ENCODE data around the gene PRIMA1.
A peak's percentile ranks its signal among the peaks of the same experiment; 100 is the strongest.

PRIMA1 gene

DNA sequence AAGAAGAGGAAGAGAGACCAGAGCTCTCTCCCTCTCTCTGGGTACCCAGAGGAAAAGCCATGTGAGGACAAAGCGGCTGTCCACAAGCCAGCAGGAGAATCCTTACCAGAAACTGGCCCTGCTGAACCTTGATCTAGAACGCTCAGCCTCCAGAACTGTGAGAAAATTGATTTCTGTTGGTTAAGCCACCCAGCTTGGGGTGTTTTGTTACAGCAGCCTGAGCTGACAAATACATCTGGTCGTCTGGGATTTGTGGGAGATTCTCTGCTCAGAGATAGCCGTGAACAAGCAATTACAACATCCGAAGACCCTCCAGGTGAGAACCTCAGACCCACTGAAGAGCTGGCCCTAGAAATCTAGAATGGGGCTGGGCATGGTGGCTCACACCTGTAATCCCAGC is 6.5 kb upstream of the PRIMA1 start:
- DNase-seq (ENCODE audit: low spot score): no peak

DNA sequence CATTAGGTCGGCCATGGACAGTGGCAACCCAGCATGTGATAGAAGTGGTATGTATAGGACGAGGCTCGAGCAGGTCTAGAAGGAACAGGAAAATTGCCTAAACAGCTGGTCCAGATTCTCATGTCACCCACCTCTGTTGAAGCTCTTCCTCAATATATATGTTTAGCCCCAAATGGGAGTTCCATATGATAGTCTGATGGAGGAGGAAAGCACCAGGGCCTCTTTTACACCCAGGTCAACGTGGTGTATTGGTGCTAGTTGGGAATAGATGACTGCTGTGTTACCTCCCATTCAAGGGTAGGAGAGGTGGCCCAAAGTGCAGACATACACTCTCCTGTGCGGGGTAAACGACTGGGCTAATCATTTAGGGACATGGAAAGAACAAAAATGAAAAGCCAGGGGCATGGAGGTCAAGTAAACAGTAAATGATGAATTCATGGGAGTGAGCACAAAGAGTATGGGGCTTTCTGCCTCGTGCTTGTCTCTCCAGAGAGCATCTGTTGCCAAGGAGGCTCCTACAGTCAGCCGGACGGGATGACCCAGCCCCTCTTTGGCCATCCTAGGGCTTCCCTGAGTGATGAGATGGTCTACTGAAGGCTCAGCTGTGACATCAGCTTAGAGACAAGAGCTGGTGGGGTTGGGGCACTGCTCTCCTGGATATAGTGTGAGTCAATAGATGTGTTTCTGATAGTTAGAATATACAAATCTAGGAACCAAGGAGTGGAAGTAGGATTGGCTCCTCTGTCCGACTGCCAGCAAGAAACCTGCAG is 5.5 kb upstream of the PRIMA1 start:
- no peak for DNase-seq (ENCODE audit: low spot score)

DNA sequence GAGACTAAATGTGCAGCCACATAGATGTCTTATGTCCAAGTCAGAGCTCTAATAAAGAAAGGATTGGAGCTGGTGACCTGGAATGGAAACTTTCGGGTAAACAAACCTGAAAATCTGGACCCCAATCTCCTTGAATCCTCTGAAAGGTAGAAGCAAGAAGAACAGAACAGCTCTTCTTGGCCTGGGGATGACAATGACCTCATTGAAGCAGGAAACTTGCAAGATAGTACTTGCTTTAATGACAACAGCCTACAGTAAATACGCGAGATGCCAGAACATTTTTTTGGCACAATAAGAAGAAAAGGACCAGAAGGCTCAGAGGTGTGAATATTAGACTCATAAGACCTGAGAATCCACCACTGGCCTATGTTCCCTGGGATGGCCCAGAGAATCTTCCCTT is 4.1 kb upstream of the PRIMA1 start:
- DNase-seq (ENCODE audit: low spot score): no peak

DNA sequence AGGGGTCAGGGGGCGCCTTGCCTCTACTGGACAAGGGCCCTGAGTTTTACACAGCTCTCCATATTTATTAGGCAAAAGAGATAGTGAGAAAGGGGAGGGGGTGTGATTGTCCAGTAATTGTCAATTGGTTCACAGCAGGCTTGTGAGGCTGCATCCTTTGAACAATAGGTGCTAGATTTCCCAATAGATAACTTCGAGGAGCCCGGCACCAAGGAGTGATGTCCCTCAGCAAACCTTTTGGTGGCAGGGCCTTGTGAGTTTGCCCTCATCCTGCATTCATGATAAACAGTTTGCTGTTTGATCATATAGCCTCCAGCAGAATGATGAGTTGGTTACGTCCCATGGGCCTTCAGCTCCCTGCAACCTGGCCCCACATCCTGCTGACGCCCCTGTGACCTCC is 2.7 kb upstream of the PRIMA1 start:
- no peak for DNase-seq (ENCODE audit: low spot score)

DNA sequence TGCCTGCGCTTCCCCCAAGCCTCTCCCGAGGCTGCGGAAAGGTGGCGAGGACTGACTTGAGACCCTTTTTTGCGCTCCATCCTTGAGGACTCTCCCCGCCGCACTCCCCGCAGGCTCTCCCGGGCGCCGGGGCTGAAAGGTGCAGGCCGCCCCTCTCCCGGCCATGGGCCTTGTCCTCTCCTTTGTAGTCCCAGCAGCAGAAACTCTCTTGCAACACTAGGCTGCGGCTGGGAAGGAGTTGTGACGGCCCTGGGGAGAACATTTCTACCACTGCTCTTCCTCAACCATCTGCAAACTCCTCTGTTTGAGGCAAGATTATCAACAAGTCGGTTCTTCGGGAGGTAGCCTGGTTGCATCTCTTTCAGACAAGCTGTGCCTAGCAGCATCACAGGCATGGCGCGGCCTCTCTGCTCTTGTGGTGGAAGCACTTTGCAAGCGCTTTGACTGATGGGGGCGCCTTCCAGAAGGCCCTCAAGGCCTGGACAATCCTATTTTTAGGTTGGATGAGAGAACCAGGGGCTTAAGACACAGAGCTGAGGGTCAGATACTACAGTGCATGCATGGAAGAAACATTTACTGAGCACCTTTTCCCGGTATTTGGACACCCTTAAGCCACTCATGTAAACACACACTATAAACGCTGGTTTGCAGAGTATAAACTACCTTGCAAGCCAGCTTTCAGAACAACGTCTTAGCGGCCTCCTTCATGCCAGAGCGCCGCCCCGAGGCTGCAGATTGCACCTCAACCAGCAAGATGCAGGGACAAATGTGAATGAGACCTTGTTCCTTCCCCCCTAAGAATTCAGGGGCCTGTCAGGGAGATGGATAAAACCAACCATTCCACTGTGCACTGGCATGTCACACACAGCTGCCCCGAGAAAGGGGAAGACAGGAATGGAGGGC is 1.2 kb upstream of the PRIMA1 start:
- DNase-seq (ENCODE audit: low spot score): no peak

DNA sequence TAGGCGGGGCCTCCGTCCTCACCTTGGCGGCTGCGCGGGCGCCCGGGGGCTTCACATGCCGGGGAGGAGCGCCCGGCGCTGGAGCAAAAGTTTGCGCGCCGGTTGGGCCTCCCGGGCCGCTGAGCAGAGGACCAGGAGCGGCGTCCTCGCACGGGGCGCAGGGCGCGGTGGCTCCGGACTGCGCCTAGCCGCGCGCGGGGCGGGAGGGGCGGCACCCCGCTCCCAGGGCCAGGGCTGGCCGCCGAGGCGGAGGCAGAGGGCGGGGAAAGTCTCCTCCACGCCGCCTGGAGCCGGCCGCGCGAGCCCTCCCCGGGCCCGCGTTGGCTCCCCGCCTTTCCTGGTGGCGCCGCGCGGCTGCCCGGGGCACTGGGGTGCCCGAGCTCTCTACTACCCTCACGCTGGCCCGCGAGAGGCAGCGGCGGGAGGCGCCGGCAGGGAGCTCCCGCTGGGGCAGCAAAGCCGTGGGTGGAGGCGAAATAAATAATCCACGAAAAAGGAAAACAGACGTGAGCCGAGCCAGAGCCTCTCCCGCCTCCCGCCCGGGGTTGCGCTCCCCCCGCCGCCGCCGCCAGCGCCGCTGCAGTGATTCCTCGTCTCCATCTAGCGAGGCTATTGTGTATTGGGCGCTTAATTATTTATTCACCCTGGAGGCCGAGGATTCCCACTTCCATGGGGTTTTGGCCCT is 400 bp upstream of the PRIMA1 start:
- peak; percentile 12 for DNase-seq (ENCODE audit: low spot score)

DNA sequence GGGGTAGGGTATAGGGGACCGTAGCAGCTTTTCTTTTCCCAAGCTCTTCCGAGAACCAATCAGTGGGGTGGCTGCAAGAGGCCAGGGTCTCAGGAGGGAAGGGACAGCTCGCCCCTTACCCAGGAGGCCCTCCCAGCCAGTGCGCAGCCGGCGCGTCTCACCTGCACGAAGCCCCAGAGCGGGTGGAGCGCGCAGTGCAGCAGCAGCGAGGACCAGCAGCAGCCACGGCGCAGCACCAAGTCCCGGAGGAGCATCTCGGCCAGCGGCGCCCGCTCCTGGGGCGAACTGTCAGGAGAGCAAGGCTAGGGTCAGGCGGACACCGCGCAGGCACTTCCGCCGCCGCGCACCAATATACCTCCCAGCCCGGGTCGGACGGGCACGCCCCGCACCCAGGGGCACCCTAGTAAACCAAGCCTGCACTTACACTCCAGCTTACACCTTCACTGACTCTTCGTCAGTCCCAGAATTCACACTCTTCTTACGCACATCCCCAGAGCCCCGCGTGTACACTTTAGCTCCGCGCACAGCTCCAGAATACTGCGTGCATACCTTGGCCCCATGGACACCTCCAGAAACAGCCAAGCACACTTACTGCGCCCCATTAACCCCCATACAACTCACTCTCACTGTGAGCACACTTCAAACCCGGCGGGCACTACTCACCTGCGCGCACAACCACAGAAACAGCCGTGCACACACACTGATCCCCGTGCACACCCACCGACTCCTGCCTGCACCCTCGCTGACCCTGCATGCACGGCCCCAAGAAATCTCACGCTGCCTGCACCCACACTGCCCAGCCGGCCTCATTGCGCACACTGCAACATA is 606 bp downstream of the PRIMA1 start:
- no peak for DNase-seq (ENCODE audit: low spot score)

DNA sequence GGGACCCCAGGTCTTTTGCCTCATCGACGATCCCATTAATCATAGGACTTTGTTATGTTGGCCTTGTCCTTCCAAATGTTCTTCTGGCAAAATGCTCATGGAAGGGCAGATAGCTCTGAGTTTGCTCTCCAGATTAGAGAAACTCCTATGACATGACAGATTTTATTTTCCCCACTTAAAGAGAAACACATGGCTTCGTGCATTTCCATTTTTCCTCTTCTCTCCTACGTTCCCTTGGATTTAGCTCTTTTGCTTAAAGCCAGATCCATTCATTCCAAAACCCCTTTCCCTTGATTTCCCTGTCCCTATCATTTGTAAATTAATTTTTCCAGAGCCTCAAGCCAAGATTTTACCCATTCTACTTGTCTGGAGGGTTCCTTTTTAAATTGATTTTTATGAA is 2.9 kb downstream of the PRIMA1 start:
- DNase-seq (ENCODE audit: low spot score): no peak

DNA sequence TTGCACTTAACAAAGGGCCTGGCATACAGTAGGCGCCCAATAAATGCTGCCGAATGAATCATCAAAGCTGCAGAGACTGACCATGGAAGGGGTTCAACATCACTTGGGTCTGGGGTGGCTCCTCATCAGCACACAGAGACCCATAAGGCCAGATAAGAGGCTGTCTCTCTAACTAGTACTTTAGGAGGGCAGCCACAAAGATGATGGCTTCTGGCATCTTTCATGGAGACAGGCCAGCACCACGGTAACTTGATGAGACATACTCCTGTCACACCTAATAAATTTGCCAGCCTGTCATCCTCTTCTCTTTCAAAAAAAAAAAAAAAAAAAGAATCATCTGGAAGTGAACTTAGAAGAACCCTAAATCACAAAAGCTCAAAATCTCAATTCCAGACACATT is 3.4 kb downstream of the PRIMA1 start:
- no peak for DNase-seq (ENCODE audit: low spot score)

DNA sequence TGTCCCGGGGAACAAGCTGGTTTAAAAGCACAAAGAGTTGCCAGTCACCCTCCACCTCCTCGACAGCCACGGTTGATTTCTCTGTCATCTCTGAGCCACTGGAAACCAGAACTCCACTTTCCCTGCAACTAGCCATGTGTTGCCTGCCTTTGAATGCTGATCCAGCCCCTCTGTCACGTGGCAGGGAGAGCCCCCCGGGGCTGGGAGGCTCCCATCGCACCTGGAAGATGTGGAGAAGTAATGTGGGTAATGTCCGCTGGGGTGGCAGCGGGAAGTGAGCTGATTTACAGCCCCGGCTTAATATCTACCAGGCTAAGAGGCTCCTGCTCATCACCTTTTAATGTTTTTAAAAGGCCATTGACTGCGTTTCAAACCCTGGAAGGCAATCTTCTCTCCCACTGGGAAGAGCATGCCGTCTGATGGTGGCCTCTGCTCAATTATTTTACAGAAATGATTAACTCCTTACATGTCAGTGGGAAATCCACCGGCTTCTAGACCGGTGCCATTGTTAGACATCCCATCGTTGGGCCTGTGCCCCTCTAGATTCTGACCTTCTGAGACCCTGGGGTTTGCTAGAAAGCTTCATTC is 7.4 kb downstream of the PRIMA1 start:
- no peak for DNase-seq (ENCODE audit: low spot score)

DNA sequence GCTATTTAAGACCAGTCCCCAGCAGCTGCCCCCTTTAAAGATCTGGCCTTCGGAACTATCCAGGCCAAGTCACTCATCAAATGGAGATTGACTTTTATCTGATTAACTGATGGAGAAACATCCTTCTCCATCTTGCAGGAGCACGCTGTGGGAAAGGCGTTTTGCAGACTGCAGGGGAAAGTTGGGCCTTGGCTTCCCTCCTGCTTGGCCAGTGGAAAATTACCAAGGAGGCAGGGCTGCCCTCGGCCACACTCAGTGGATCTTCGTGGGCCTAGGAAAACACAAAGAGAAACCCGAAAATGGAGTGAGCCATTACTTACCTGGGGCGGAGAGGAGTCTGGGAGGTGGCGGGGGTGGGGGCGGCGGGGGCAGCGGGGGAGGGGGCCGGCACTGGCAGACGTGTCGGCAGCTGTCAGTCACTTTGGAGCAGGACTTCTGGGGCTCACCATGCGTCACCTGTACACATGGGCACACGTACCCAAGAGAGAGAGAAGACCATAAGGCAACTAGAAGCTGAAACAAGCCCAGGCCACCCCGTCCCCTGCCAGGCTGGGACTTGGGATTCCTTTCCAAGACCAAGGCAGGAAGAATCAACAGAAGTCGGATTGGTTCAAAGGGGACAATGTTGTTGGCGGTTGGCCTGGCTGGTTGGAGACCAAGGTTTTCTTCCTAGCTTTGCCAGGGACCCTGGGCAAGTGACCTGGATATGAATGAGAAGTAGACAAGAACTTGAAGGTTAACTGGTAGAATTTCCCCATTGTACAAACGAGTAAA is 9.2 kb downstream of the PRIMA1 start:
- no peak for DNase-seq (ENCODE audit: low spot score)

DNA sequence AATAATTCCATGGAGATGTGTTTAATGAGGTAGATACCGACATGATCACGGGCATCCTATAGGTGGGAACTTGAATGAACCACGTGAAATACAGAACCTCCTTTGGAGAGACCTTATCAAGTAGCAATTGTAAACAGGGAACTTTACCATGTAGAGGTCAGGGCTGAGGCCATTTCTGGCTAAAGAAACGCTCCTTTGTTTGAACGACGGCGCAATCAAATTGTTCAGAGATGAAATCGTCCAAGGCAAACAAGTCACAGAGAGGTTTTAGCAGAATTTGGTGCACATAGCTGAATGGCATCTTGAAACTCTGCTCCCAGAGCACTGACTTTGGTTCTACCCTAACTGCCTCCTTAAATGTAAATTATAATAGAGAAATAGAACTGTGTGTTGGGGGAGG is 9.8 kb downstream of the PRIMA1 start:
- no peak for DNase-seq (ENCODE audit: low spot score)

DNA sequence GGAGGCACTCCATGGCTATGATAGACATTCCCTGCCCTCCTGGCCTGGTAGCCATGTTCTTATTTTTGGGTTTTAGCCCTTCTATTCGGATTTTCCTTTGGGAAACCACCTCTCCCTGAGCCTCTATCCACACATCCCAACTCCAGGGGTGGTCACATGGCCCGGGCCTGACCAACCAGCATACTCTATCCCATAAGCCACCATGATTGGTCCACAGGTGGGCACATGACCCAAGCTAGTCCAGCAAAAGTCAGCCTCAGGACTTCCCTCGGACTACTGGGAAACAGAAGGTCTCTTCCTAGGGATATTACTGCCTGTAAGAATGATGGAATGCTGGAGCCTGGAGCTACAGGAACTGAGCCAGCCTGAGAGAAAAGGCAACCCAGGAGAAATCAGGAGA is 12.5 kb downstream of the PRIMA1 start:
- peak; percentile 7 for DNase-seq (ENCODE audit: low spot score)

DNA sequence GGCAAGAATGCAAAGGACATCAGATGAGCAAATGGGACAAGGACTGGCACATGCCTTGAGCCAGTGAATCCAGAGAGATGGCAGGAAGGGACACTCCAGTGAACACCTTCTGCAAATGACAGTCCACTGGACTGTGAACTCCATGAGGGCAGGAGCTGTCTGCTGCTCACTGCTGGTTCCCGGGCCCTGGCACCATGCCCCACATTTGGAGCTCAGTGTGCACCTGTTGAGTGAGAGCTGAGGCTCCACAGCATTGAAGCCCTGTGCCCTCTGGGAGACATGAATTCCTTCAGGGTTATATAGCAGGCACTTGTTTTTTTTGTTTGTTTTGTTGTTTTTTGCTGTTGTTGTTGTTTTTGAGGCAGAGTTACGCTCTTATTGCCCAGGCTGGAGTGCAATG is 13.1 kb downstream of the PRIMA1 start:
- DNase-seq (ENCODE audit: low spot score): no peak

DNA sequence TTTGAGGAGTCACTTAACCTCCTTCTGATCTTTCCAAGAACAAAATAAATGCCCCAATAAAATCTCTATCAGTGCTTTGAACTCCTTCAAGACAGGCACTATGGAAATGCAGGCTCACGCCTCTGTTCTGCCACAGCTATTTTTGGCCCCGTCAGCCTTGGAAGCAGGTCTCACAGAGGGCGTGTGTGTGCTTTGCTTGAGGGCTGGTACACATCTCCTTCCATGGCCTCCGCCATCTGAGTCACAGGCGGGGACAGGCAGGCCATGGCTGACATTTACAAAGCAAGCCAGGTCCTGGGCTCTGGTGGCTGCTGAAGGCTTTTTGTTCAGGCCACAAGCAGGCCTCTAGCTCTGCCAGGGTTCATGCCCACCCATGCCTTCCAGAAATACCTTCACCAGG is 16.0 kb downstream of the PRIMA1 start:
- DNase-seq (ENCODE audit: low spot score): no peak

DNA sequence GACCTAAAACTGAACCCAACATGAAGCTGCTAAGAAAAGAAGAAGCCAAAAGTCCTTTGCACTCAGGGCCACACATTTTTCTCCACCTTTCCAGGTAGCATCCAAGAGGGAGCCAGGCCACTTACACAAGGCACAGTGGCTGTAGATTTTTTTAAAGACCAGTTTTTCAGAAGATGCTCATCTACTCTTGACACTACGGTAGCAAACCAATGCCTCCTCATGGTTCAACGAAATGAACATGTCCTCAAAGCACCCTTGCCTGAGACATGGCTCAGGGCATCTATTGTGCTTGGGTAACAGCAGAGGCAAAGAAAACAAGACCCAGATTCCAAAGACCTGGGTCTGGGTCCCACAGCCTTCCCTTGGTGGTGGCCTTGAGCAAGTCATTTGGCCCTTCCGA is 22.3 kb downstream of the PRIMA1 start:
- no peak for DNase-seq (ENCODE audit: low spot score)

DNA sequence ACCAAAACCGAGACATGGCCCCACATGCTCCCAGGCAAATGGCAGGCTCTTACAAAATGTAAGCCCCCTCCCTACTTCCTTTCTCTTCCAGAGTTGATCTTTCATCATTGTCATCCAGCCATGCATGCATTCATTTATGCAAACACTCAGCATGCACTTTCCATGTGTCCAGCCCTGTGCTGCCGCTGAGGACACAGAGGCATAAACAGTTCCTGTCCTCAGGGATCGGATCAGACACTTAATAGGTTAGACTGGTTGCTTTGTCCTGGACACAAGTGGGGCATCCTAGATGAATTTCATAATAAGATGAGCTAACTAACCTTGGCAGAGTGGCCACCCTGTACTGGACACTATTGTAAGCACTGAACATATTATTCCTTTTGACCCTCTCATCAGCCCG is 23.1 kb downstream of the PRIMA1 start:
- no peak for DNase-seq (ENCODE audit: low spot score)

DNA sequence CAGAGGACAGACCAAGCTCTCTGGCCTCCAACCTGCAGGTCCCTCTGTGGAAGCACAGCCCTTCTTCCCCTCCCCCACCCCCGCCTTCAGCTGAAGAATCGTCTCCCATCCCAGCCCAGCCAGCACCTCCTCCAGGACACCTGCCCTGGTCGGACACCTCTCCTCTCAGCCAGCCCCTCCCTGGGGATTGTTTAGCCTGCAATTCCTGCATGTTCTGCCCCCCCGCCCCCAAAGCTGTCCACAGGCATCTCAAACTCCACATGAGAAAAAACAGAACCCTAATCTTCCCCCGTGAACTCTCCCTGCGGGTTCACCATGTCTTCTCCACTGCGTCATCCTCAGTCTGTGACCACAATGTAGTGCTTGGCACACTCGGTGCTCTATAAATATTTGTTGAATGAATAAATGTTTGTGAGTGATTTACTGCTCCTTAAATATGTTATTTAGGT is 24.1 kb downstream of the PRIMA1 start:
- DNase-seq (ENCODE audit: low spot score): no peak

DNA sequence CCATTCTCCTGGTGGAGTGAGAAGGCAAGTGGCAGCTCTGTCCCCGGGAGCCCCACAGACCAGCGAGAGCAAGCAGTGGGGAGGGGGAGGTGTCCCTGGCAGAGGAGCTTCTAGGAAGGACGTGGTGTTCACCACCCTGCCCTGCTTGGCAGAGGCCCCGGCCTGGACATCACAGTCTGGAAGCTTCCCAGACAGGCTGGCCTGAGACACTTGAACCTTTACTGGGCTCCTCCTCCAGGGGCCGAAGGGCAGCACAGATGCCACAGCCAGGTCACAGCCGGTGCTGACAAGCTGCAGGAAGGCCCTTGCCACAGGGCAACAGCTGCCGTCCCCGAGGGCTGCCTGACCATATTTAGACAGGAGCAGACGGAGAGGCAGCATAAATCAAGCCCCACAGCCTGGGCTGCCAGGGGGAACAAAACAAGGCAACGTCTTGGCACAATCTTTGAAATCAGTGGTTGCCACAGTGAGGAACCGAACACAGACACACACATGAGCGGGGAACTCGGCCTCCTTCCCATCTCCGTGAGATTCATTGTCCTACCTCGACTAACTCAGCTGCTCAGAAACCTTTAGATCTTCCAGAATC is 28.5 kb downstream of the PRIMA1 start:
- no peak for DNase-seq (ENCODE audit: low spot score)

DNA sequence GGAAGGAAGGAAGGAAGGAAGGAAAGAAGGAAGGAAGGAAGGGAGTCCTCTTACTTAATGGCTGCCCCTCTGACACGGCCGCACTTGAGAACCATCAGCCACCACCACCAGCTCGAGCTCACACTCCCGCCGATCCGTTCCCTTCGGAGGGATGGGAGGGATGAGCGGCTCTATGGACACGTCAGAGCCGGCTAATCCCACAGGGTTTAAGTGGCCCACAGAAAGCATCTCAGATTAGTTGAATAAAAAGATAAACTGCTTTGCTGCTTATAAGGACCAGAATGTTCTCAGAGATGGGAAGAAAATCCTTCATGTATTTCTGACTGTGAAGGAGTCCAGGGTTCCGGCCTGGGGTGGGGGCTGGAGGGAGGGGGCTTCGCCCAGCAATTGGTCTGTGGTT is 31.1 kb downstream of the PRIMA1 start:
- no peak for DNase-seq (ENCODE audit: low spot score)

All from germinal center (tissue), 1 donor.